Esophagus (tissue), 2 donors: ENCODE measurements around the gene TGFA. TPM values are rescaled to one million over a fixed set of nuclear protein-coding genes. Genes with fewer than 3 reads are reported as not detected.

Source experiments
- H3K27ac ChIP-seq, 2 donors: one replicate each; pipeline ENCODE4 v1.5.1; 2013; ENCODE audit warnings: low read depth in 2 of 2, mild to moderate bottlenecking in 2 of 2, inconsistent platforms in 1 of 2, low read length in 1 of 2, moderate library complexity in 1 of 2
- H3K27me3 ChIP-seq, 2 donors: one replicate each; pipeline ENCODE4 v1.6.1; 2013; ENCODE audit warnings: low read length in 2 of 2, control low read depth in 1 of 2, mild to moderate bottlenecking in 1 of 2; ENCODE audit not compliant: insufficient read depth in 2 of 2, control insufficient read depth in 1 of 2
- H3K36me3 ChIP-seq, 2 donors: one replicate each; pipeline ENCODE4 v1.6.1; 2013; ENCODE audit warnings: low read length in 1 of 2; ENCODE audit not compliant: control insufficient read depth in 2 of 2, insufficient read depth in 2 of 2
- H3K4me1 ChIP-seq, 2 donors: one replicate each; pipeline ENCODE4 v1.6.1; 2013; ENCODE audit warnings: low read length in 1 of 2; ENCODE audit not compliant: control insufficient read depth in 2 of 2, insufficient read depth in 2 of 2
- H3K4me3 ChIP-seq, 2 donors: one replicate each; pipeline ENCODE4 v1.5.1; 2013; ENCODE audit warnings: low read length in 2 of 2, mild to moderate bottlenecking in 2 of 2, low read depth in 1 of 2, moderate library complexity in 1 of 2
- H3K9me3 ChIP-seq, 2 donors: one replicate each; pipeline ENCODE4 v1.6.1; 2013; ENCODE audit warnings: mild to moderate bottlenecking in 2 of 2, low read depth in 1 of 2, low read length in 1 of 2, moderate library complexity in 1 of 2; ENCODE audit not compliant: control insufficient read depth in 2 of 2, insufficient read depth in 1 of 2
- WGBS, 2 donors: extraction: QIAGEN DNeasy Blood & Tissue Kit; methylation state at CpG; one replicate each; pipeline ENCODE4 v1.1.7; 2013; 5-methylcytosine and 5-hydroxymethylcytosine counted together
- polyA plus RNA-seq, 2 donors: library from polyadenylated mRNA; stranded (reverse); fragments of 200-250 nt; gene quantifications; one replicate each; pipeline ENCODE4 v1.2.3, GENCODE V29; 2013
- donor health status: healthy with polysubstance abuse.
- donor health status: Bipolar disorder and iron deficiency.

TGFA gene
- polyA plus RNA-seq, 2 donors, result 16.3 to 24.7 TPM

GRCh38 chr2:70400539-70400938 lies 153.1 kb downstream of the TGFA start:
- no peak overlapping the region for H3K27ac ChIP-seq
- peaks cover 0 to 6% of the 10 kb centered on the region in 2 donors for H3K27me3 ChIP-seq
- H3K4me1 ChIP-seq, result peaks cover 0 to 6% of the 10 kb centered on the region in 2 donors
- 67 to 78% methylated on average over 3 of the region's 3 CpGs for WGBS, 2 donors
- no peak overlapping the region for H3K4me3 ChIP-seq
- no peaks in the 10 kb centered on the region for H3K9me3 ChIP-seq
- no peaks in the 10 kb centered on the region for H3K36me3 ChIP-seq

- Histone ChIP-seq H3K27ac (no peak overlapping the region), H3K36me3 (no peaks in the 10 kb centered on the region), H3K4me1 (peaks cover 0 to 6% of the 10 kb centered on the region in 2 donors), H3K27me3 (peaks cover 0 to 6% of the 10 kb centered on the region in 2 donors), H3K4me3 (no peak overlapping the region), H3K9me3 (no peaks in the 10 kb centered on the region)
- 58 to 61% methylated on average over 1 of the region's 1 CpG for WGBS, 2 donors
These were observed 154.6 kb downstream of the TGFA start for GRCh38 chr2:70399046-70399445.

Other genes starting within 250 kb of the TGFA start
- under 1 TPM; 0.09 to 0.12 TPM for gene ADD2, start 214.4 kb upstream of the TGFA start, polyA plus RNA-seq
- under 1 TPM in 1 of 2 donors, not detected in 1; 0.07 TPM for gene FIGLA, start 236.8 kb upstream of the TGFA start, polyA plus RNA-seq